Stimulated activated CD8-positive, alpha-beta memory T cell treated with anti-CD3 and anti-CD28 coated beads, Interleukin-15, amount 100 ng/mL, for 1 hour (primary cell): Measurements from ENCODE around the gene PIGW.
"Not testable (repeated sequence)": the region's sequence is repeated elsewhere in the genome, so short reads cannot be mapped to it uniquely, and the experiment has no call there.

Experiments
- DNase-seq: peaks from one replicate; pipeline ENCODE4 v3.0.0-alpha.2; 2020; ENCODE audit warnings: low read depth

Gene PIGW

GRCh38 chr17:36508439-36508838, 26.3 kb upstream of the PIGW start:
- not testable (repeated sequence) for DNase-seq

- no peak for DNase-seq
Measured at GRCh38 chr17:36509272-36509985, 25.4 kb upstream of the PIGW start.

- DNase-seq: no peak
Measured at GRCh38 chr17:36510636-36511035, 24.2 kb upstream of the PIGW start.

GRCh38 chr17:36511216-36511615, 23.6 kb upstream of the PIGW start:
- DNase-seq: no peak

- no peak for DNase-seq
Measured at GRCh38 chr17:36512641-36513040, 22.1 kb upstream of the PIGW start.

GRCh38 chr17:36514856-36515255, 19.9 kb upstream of the PIGW start:
- DNase-seq: no peak

- DNase-seq: no peak
Measured at GRCh38 chr17:36515837-36516236, 18.9 kb upstream of the PIGW start.

- no peak for DNase-seq
Measured at GRCh38 chr17:36523113-36523512, 11.7 kb upstream of the PIGW start.

GRCh38 chr17:36524428-36524876, 10.3 kb upstream of the PIGW start:
- DNase-seq: no peak

GRCh38 chr17:36525113-36525512, 9.7 kb upstream of the PIGW start:
- DNase-seq: no peak

GRCh38 chr17:36525888-36526287, 8.9 kb upstream of the PIGW start:
- DNase-seq: no peak

- DNase-seq: no peak
Measured at GRCh38 chr17:36527621-36528250, 7.1 kb upstream of the PIGW start.

GRCh38 chr17:36529121-36529520, 5.7 kb upstream of the PIGW start:
- DNase-seq: no peak

GRCh38 chr17:36532435-36532975, 2.3 kb upstream of the PIGW start:
- no peak for DNase-seq

GRCh38 chr17:36533935-36534839, 600 bp upstream of the PIGW start:
- no peak for DNase-seq

GRCh38 chr17:36535669-36536081, 888 bp downstream of the PIGW start:
- DNase-seq: no peak

- DNase-seq: no peak
Measured at GRCh38 chr17:36540696-36541095, 5.9 kb downstream of the PIGW start.

- no peak for DNase-seq
Measured at GRCh38 chr17:36542755-36543154, 8.0 kb downstream of the PIGW start.

- DNase-seq: no peak
Measured at GRCh38 chr17:36544044-36544306, 9.2 kb downstream of the PIGW start.

- peak; percentile 76 for DNase-seq
Measured at GRCh38 chr17:36544307-36545076, 9.7 kb downstream of the PIGW start, which contains the start of gene GGNBP2. TSS of gene GGNBP2 (plus strand) at chr17:36544919. CDS start at chr17:36545725, 806 bp downstream.

- no peak for DNase-seq
Measured at GRCh38 chr17:36545077-36545464, 10.3 kb downstream of the PIGW start.
